Measurements from ENCODE around the gene SLC22A4.

SLC22A4 gene

GRCh38 chr5:132300577-132301343, 6.6 kb downstream of the SLC22A4 start:
- no peak for DNase-seq (ENCODE audit: low spot score)

DNA sequence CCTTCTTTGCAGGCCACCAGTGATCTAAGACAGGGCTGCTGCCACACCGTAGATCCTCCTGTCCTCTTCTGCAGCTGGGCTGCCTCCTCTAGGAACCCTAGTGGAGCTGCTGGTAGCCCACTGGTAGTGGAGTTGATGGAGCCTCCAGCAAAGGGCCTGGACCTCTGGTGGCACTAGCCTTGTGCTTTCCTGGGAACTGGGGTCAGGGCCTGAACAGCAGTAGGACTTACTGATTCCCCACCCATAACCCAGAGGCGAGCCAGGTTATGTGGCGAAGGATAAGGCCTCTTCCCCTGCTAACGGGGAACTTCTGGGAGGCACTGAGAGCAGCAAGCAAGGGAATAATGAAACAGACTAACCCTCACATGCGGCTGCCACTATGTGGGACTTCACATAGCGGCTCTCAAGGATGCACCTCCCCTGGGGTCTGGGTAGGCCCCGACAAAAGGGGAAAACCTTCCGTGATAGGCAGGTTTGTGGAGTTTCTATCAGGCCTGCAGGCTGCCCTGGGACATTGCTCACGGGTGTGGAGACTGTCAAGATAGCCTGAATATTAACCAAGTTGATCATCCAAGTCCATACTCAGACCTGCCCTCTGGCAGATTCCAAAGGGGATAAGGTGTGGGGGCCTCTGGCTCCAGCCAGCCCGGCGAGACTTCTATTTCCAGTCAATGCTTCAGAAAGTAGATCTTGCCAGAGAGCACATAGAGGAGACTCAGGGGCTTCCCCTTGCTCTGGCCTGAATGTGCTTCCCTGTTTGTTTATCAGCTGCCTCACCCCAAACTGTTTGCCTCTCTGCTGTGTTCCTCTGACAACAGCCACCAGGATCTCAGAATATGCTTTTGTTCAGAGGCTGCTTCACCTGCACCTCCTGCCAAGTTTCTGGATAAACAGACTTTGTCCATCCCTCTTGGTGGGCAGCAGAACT, 7.4 kb downstream of the SLC22A4 start:
- DNase-seq (ENCODE audit: low spot score) = no peak

GRCh38 chr5:132302413-132302812, 8.2 kb downstream of the SLC22A4 start:
- no peak for DNase-seq (ENCODE audit: low spot score)

- DNase-seq (ENCODE audit: low spot score) = no peak
These were observed 9.4 kb downstream of the SLC22A4 start for GRCh38 chr5:132303589-132303988.

DNA sequence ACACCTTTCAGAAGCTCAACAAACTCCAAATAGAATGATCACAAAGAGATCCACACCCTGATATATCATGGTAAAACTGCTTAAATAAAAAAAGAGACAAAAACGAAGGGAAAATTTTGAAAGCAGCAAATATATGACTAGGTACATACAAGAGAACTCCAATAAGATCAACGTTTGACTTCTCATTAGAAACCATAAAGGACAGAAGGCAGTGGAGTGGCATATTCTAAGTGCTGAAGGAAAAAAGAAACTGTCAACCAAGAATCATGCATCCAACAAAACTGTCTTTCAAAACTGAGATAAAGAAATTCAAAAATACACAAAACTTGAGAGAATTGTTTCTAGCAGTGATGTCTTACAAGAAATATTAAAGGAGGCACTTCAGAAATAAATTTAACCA, 11.2 kb downstream of the SLC22A4 start:
- DNase-seq (ENCODE audit: low spot score) = no peak

- no peak for DNase-seq (ENCODE audit: low spot score)
These were observed 14.5 kb downstream of the SLC22A4 start for GRCh38 chr5:132308701-132309100.

GRCh38 chr5:132309679-132310078, 15.5 kb downstream of the SLC22A4 start:
- DNase-seq (ENCODE audit: low spot score) = no peak

- DNase-seq (ENCODE audit: low spot score) = no peak
These were observed 16.1 kb downstream of the SLC22A4 start for GRCh38 chr5:132310141-132310834.

- DNase-seq (ENCODE audit: low spot score) = no peak
These were observed 19.2 kb downstream of the SLC22A4 start for GRCh38 chr5:132313366-132313765.

DNA sequence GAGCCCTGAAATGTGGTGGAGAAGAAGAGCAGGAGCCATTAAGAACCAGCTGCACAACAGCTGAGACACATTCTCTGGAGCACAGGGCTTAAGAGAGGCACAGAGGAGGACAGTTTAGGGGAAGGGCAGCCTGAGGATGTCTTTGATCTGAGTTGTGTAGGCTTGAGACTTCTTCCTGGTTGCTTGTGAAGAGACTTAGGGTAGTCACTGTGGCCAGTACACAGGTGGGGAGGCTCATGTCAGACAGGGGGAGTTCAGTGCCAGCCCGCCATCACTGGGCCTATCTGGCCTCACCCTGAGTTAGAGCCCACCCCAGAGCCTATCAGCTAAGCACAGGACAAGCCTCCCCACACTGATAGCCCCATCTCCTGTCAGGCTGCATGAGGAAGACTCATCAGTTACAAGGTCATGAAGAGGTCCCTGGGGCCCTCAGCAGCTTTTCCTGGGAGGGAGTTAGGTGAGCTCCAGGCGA, 19.8 kb downstream of the SLC22A4 start:
- no peak for DNase-seq (ENCODE audit: low spot score)

- DNase-seq (ENCODE audit: low spot score) = no peak
These were observed 21.4 kb downstream of the SLC22A4 start for GRCh38 chr5:132315529-132316067.

DNA sequence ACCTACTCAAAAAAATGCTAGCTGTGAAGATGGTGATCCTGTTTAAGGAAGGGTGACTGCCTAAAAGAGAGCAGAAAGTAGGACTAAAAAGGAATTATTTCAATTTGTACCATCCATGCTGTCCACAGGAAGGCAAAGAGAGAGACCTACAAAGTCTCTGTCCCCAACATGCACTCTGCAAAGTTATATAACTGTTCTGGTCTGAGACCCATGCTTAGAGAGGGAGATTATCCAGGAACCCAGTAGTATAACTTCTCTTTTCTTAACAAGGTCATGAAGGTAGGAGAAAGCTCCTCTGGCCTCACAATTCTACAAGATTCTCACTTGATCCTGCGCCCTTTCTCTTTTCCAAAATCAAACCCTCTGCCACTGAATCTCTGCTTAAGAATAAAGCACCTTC, 25.8 kb downstream of the SLC22A4 start:
- no peak for DNase-seq (ENCODE audit: low spot score)

- no peak for DNase-seq (ENCODE audit: low spot score)
These were observed 27.0 kb downstream of the SLC22A4 start for GRCh38 chr5:132321109-132321721.

DNA sequence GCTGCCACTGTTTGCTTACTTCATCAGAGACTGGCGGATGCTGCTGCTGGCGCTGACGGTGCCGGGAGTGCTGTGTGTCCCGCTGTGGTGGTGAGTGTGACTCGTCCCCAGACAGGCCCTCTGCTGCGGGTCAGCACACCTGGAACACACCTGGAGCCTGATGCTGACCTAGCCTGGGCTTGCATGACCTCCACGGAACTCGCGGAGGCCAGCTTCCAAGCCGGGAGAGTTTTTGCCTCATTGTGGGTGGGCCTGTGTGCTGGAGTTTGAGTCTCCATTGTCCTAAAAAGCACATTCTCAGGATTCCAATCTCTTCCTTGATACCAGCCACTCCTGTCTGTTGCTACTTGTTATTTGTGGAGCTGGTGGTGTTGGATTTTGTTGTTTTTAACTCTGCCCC, 28.1 kb downstream of the SLC22A4 start:
- DNase-seq (ENCODE audit: low spot score) = no peak

GRCh38 chr5:132323202-132323601, 29.0 kb downstream of the SLC22A4 start:
- no peak for DNase-seq (ENCODE audit: low spot score)

- DNase-seq (ENCODE audit: low spot score) = no peak
These were observed 31.5 kb downstream of the SLC22A4 start for GRCh38 chr5:132325691-132326090.

GRCh38 chr5:132327252-132327955, 33.2 kb downstream of the SLC22A4 start:
- DNase-seq (ENCODE audit: low spot score) = no peak

- DNase-seq (ENCODE audit: low spot score) = no peak
These were observed 40.6 kb downstream of the SLC22A4 start for GRCh38 chr5:132334812-132335211.

DNA sequence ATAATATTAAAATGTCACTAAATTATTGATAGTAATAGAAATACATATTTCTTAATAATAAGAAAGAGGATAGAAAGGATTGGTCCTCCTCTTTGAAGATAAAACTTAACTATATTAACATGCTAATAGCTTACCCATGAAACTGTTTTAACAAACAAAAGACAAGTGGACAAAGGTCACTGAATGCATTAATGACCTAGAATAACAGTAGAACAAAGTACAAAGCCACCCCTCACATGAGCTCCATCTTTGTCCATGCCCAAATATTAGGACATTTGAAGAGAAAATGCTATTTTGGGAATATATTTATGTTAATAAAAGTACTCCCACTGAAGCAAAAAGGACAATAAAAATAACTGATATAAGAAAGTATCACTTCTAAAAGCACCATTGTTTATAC, 41.2 kb downstream of the SLC22A4 start:
- DNase-seq (ENCODE audit: low spot score) = no peak

- no peak for DNase-seq (ENCODE audit: low spot score)
These were observed 45.3 kb downstream of the SLC22A4 start for GRCh38 chr5:132339502-132339901.
